Endothelial cell of umbilical vein (primary cell): ENCODE data around the gene HTR2B. TPM values are rescaled to one million over a fixed set of nuclear protein-coding genes. Genes with fewer than 3 reads are reported as not detected.
A peak's percentile ranks its signal among the peaks of the same experiment; 100 is the strongest.

Experiments used
- Bru-seq: library from RNA; stranded (reverse); fragments of 400-500 nt; gene quantifications from one replicate; lab custom pipeline; 2021; lab: Mats Ljungman, UMichigan
- BruChase-seq, 2 experiments: library from RNA; stranded (reverse); fragments of 400-500 nt; gene quantifications; one replicate each; lab custom pipeline; 2021; lab: Mats Ljungman, UMichigan
- BruUV-seq: library from RNA; stranded (reverse); fragments of 400-500 nt; replicated peaks from 2 replicates; lab custom pipeline; 2021; lab: Mats Ljungman, UMichigan
- CTCF ChIA-PET: fragments of 300-600, 350-600 bp; sonication (Branson Sonifier 250); formaldehyde crosslinking; loops from one replicate; lab custom pipeline; 2021; ENCODE audit warnings: antibody characterized with exemption, inconsistent platforms; lab: Charles Lee
- POLR2A ChIA-PET: fragments of 300-600, 350-600 bp; sonication (Branson Sonifier 250); formaldehyde crosslinking; loops from one replicate; lab custom pipeline; 2021; ENCODE audit warnings: antibody characterized with exemption, inconsistent platforms; lab: Charles Lee
- DNase-seq: peaks from one replicate; pipeline ENCODE4 v3.0.0-alpha.2; 2011; ENCODE audit warnings: low read depth, low spot score
- FAIRE-seq: peaks from 2 replicates; lab custom pipeline; 2011; peaks lifted over from hg19 to GRCh38; lab: Jason Lieb, UNC
- H2AFZ ChIP-seq: 2 replicates; pipeline ENCODE4 v1.6.0; 2012; ENCODE audit warnings: low read depth, low read length, control low read depth, inconsistent platforms
- H3K27ac ChIP-seq: 2 replicates; pipeline ENCODE4 v1.5.1; 2011; ENCODE audit warnings: low read depth, mild to moderate bottlenecking, control low read depth, low read length, moderate library complexity; ENCODE audit not compliant: insufficient read depth
- H3K27me3 ChIP-seq, 2 experiments: 2 replicates each; pipeline versions ENCODE4 v1.6.0 to v1.6.1; 2011; ENCODE audit warnings: low read length in 2 of 2, mixed read lengths in 1 of 2; ENCODE audit not compliant: control insufficient read depth in 2 of 2, insufficient read depth in 2 of 2
- H3K36me3 ChIP-seq, 2 experiments: 2 replicates in 1 of 2; 3 replicates in 1 of 2; pipeline ENCODE4 v1.5.1; 2011; ENCODE audit warnings: low read length in 2 of 2, mild to moderate bottlenecking in 1 of 2, moderate library complexity in 1 of 2; ENCODE audit not compliant: control insufficient read depth in 2 of 2, insufficient read depth in 2 of 2; ENCODE audit errors: extremely low read depth in 1 of 2
- H3K4me1 ChIP-seq: 3 replicates; pipeline ENCODE4 v1.5.1; 2011; ENCODE audit warnings: mild to moderate bottlenecking, low read length; ENCODE audit not compliant: control insufficient read depth, insufficient read depth; ENCODE audit errors: extremely low read depth
- H3K4me2 ChIP-seq: 2 replicates; pipeline ENCODE4 v1.6.1; 2011; ENCODE audit warnings: low read length, control low read depth, mixed read lengths; ENCODE audit not compliant: insufficient read depth
- H3K4me3 ChIP-seq, 3 experiments: fragments of 200-600 bp in 1 of 3; sonication (generic), shearing (Covaris generic) in 1 of 3; replicated peaks in 1 of 3; 2 replicates each; pipeline ENCODE4 v1.5.1; 2011 to 2016; ENCODE audit warnings: control low read depth in 3 of 3, low read length in 3 of 3, mild to moderate bottlenecking in 2 of 3, inconsistent platforms in 1 of 3, low read depth in 1 of 3, moderate library complexity in 1 of 3; ENCODE audit not compliant: insufficient read depth in 1 of 3
- H3K79me2 ChIP-seq: 2 replicates; pipeline ENCODE4 v1.6.0; 2012; ENCODE audit warnings: low read length, inconsistent platforms; ENCODE audit not compliant: control insufficient read depth, insufficient read depth
- H3K9ac ChIP-seq: replicated peaks from 2 replicates; pipeline ENCODE3; 2011; ENCODE audit warnings: low read length, control low read depth; ENCODE audit not compliant: insufficient read depth; ENCODE audit errors: extremely low read depth
- H3K9me1 ChIP-seq: replicated peaks from 3 replicates; pipeline ENCODE4 v1.6.0; 2011; ENCODE audit warnings: mild to moderate bottlenecking, low read length; ENCODE audit not compliant: control insufficient read depth, insufficient read depth; ENCODE audit errors: extremely low read depth
- H3K9me3 ChIP-seq: replicated peaks from 2 replicates; pipeline ENCODE4 v1.5.1; 2012; ENCODE audit warnings: low read length, inconsistent platforms; ENCODE audit not compliant: control insufficient read depth, insufficient read depth
- H4K20me1 ChIP-seq: replicated peaks from 2 replicates; pipeline ENCODE3; 2011; ENCODE audit warnings: mild to moderate bottlenecking, low read length; ENCODE audit not compliant: control insufficient read depth, insufficient read depth; ENCODE audit errors: extremely low read depth
- CTCF ChIP-seq, 2 donors: IDR thresholded peaks; 1 replicate in 1 of 2; 2 replicates in 1 of 2; pipeline ENCODE4 v1.5.1; 2011; ENCODE audit warnings: low read length in 2 of 2, mild to moderate bottlenecking in 2 of 2, moderate library complexity in 2 of 2, control low read depth in 1 of 2, inconsistent platforms in 1 of 2, low read depth in 1 of 2; ENCODE audit not compliant: insufficient read depth in 1 of 2; ENCODE audit errors: extremely low read depth in 1 of 2
- EZH2 ChIP-seq: IDR thresholded peaks from 2 replicates; pipeline ENCODE4 v1.6.1; 2012; ENCODE audit warnings: borderline replicate concordance, low read depth, mild to moderate bottlenecking, moderate library complexity, low read length, inconsistent platforms; ENCODE audit not compliant: severe bottlenecking
- GATA2 ChIP-seq: IDR thresholded peaks from 2 replicates; pipeline ENCODE4 v1.7.0; 2011; ENCODE audit warnings: low read depth, mild to moderate bottlenecking, moderate library complexity, mixed read lengths, low read length; ENCODE audit not compliant: insufficient read length, insufficient read depth
- JUN ChIP-seq: IDR thresholded peaks from 2 replicates; pipeline ENCODE4 v1.6.1; 2011; ENCODE audit warnings: borderline replicate concordance, low read depth; ENCODE audit not compliant: insufficient read length, insufficient read depth
- POLR2AphosphoS5 ChIP-seq: IDR thresholded peaks from 2 replicates; pipeline ENCODE4 v1.6.1; 2012; ENCODE audit warnings: low read depth, mild to moderate bottlenecking, control low read depth, low read length, moderate library complexity; ENCODE audit not compliant: insufficient read depth
- dilution Hi-C: fragments of 300-500 bp; cut with MboI; formaldehyde crosslinking; loops from one replicate; pipeline ENCODE4 v1.15.0; 2019; ENCODE audit warnings: low sequenced_read_pairs; ENCODE audit not compliant: extremely low pct_ligation_motif_present
- intact Hi-C: fragments of 100-400 bp; cut with micrococcal nuclease; formaldehyde crosslinking; loops from one replicate; pipeline ENCODE4 v1.10.0; 2022
- long read RNA-seq: library from polyadenylated mRNA; stranded (forward); transcript quantifications from one replicate; pipeline ENCODE4 v2.0.0, GENCODE V29; 2021
- polyA minus RNA-seq, 3 experiments: library from RNA; depleted of rRNA, polyadenylated mRNA; stranded (reverse); fragments of >200 nt; gene quantifications; 1 replicate in 1 of 3; 2 replicates in 2 of 3; pipeline ENCODE4 v1.2.3, GENCODE V29; 2011
- polyA plus RNA-seq, 4 experiments: library from polyadenylated mRNA; depleted of rRNA in 3 of 4; stranded (reverse) in 3 of 4; unstranded in 1 of 4; fragments of >200 nt; gene quantifications; 2 replicates each; pipeline versions ENCODE4 v1.2.1 to v1.2.3, GENCODE V29; 2011 to 2012; ENCODE audit warnings: missing spikeins in 1 of 4
- total RNA-seq: library from RNA; stranded (reverse); gene quantifications from 2 replicates; pipeline ENCODE4 v1.2.3, GENCODE V29; 2021

The HTR2B gene
- total RNA-seq = 0.55 and 0.93 TPM in 2 replicates
- polyA plus RNA-seq = 0.84 and 0.88 TPM in 2 replicates
- 0.50 and 0.86 TPM in 2 replicates for polyA plus RNA-seq (2011; cell fraction: cytosol; rRNA removed)
- 0.11 and 0.50 TPM in 2 replicates for polyA plus RNA-seq (2011; cell fraction: nucleus; rRNA removed)
- 0.44 and 0.76 TPM in 2 replicates for polyA plus RNA-seq (2012)
- 2.2 and 2.3 TPM in 2 replicates for polyA minus RNA-seq
- polyA minus RNA-seq (2011; cell fraction: cytosol; rRNA and poly(A)+ RNA removed) = not detected
- polyA minus RNA-seq (2011; cell fraction: nucleus; rRNA and poly(A)+ RNA removed) = 0.24 and 0.43 TPM in 2 replicates
- Bru-seq, nascent RNA = percentile 31 among the genes with signal in this experiment
- percentile 20 among the genes with signal in this experiment for BruChase-seq, experiment 1, labeled RNA remaining after a 6-hour chase
- percentile 30 among the genes with signal in this experiment for BruChase-seq, experiment 2, labeled RNA remaining after a 2-hour chase
- long read RNA-seq, partial matches to known transcripts = 1 of 2 reads
- long read RNA-seq, other reads (novel, unspliced or antisense) = 1 of 2 reads

- TF ChIP-seq POLR2AphosphoS5 = no peak
- peak; percentile 20 for TF ChIP-seq GATA2
- peaks cover 38% of the 10 kb centered on the region for H3K4me1 ChIP-seq
- POLR2A ChIA-PET = no interaction called here
- H3K79me2 ChIP-seq = peaks cover 9% of the 10 kb centered on the region
- peak; percentile 69 for DNase-seq
- peak; percentile 15 for FAIRE-seq
- H3K36me3 ChIP-seq = no peaks in the 10 kb centered on the region
- no peaks in the 10 kb centered on the region for H3K9me1 ChIP-seq
- H2AFZ ChIP-seq = no peak within 1 kb of the TSS
- H3K9ac ChIP-seq = no peak within 1 kb of the TSS
- no TSS peak for BruUV-seq
- no peaks in the 10 kb centered on the region for H3K9me3 ChIP-seq
- CTCF ChIA-PET = interaction anchor here (0.7 to 2.3 kb wide), 11 partner anchors 10 to 68 kb away, joined by 3 to 16 read pairs (median 4); no protein-coding TSS in a partner anchor
- H3K27me3 ChIP-seq = no peaks in the 10 kb centered on the region
- peak within 1 kb of the TSS in 1 of 3 experiments; percentile 65 for H3K4me3 ChIP-seq
- peak within 1 kb of the TSS; percentile 23 for H3K27ac ChIP-seq
- H3K4me2 ChIP-seq = peak within 1 kb of the TSS; percentile 96
- dilution Hi-C loops = no loop called here
- intact Hi-C loops = no loop called here
- H4K20me1 ChIP-seq = no peaks in the 10 kb centered on the region
Measured at GRCh38 chr2:231124838-231125568, at the start of gene HTR2B. TSS of gene HTR2B (minus strand) at chr2:231125042. CDS start at chr2:231123764, 1,278 bp downstream.

DNA sequence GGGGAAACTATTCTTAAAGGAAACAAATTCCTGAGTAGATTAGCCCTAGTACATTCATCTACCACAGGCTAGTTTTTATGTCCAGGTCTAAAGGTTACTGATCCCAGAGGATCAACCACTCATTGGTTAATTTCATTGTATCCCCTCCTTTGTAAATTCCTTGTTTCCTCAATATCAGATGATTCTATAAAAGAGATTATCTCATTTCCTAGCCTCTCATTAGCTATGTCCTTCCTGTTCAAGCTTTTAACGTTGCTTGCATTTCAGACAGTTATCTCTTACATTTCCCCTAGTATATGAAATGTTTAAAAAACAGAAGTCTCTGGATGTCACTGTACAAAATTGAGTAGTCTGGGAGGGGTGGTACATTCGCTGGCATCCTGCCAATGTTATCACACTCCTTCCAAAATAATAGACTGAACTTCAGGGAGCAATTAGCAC is 49.4 kb upstream of the HTR2B start:
- H3K9ac ChIP-seq = no peak overlapping the region
- intact Hi-C loops (no loop called here), dilution Hi-C loops (no loop called here)
- H3K4me3 ChIP-seq = no peak overlapping the region
- peak overlapping the region; percentile 81 for H3K4me2 ChIP-seq
- peak; percentile 16 for TF ChIP-seq POLR2AphosphoS5
- TF ChIP-seq CTCF (IDR thresholded peaks at IDR 0.05; ENCODE audit: extremely low read depth in 1 of 2, insufficient read depth in 1 of 2, low read depth in 1 of 2, low read length in 2 of 2) = no peak
- no peak for TF ChIP-seq EZH2
- peak; percentile 67 for TF ChIP-seq GATA2
- TF ChIP-seq JUN = peak; percentile 21
- peaks cover 28% of the 10 kb centered on the region for H3K4me1 ChIP-seq
- H3K27ac ChIP-seq = peak overlapping the region; percentile 50
- ChIA-PET POLR2A (no interaction called here), CTCF (interaction anchor here (0.6 to 2.9 kb wide), 7 partner anchors 8 to 63 kb away, joined by 3 to 10 read pairs (median 5); no protein-coding TSS in a partner anchor)
- DNase-seq = peak; percentile 53
- no peaks in the 10 kb centered on the region for H3K9me3 ChIP-seq
- peaks cover 0 to 13% of the 10 kb centered on the region in 2 experiments for H3K36me3 ChIP-seq
- no TSS peak for BruUV-seq
- H3K79me2 ChIP-seq = no peaks in the 10 kb centered on the region
- no peaks in the 10 kb centered on the region for H3K9me1 ChIP-seq
- no peaks in the 10 kb centered on the region for H4K20me1 ChIP-seq
- no peak overlapping the region for H2AFZ ChIP-seq
- H3K27me3 ChIP-seq = no peaks in the 10 kb centered on the region
- peak; percentile 74 for FAIRE-seq
